CD4-positive, alpha-beta T cell treated with Interleukin-4 for 1 hour (primary cell): ENCODE measurements around the gene RELB.

Source experiments
- DNase-seq, 2 donors: peaks; one replicate each; pipeline ENCODE4 v3.0.0-alpha.2; 2020 to 2022

Gene RELB

DNA sequence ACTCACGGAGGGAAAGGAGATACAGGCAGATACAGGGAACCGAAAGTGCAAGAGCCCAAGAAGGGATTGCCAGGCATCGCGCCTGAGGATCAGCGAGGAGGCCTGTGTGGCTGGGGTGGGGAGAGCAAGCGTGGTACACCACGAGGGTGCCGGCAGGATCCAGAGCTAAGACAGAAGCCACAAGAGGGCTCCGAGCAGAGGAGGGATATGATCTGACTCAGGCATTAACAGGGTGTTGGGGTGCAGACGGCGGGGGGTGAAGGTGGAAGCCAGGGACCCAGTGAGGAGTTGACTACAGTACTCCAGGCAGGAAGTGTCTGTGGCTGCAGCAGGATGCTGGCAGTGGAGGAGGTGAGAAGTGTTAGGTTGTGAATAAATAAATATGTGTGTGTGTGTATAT is 86.3 kb downstream of the RELB start:
- peak; percentile 78 to 84 for DNase-seq
